GM11168 (cell line): Measurements from ENCODE around the gene ANO9.

Experiments used
- in situ Hi-C: fragments of 300-500 bp; cut with MboI; formaldehyde crosslinking; loops from one replicate; pipeline ENCODE4 v1.12.0; 2022; ENCODE audit warnings: low sequenced_read_pairs; ENCODE audit not compliant: unreplicated experiment

Gene ANO9

GRCh38 chr11:441418-442274 is at the start of gene ANO9:
TSS of gene ANO9 (minus strand) at chr11:442011. CDS start at chr11:441926, 85 bp downstream.
- in situ Hi-C loops = no loop called here

- in situ Hi-C loops = no loop called here
Observed at GRCh38 chr11:491358-491757, 49.5 kb upstream of the ANO9 start.

GRCh38 chr11:490930-491260 is 49.1 kb upstream of the ANO9 start:
- in situ Hi-C loops = no loop called here

- in situ Hi-C loops = no loop called here
Observed at GRCh38 chr11:490186-490929, 48.5 kb upstream of the ANO9 start.

GRCh38 chr11:489610-490185 is 47.9 kb upstream of the ANO9 start:
- in situ Hi-C loops = no loop called here

- in situ Hi-C loops = no loop called here
Observed at GRCh38 chr11:488992-489391, 47.2 kb upstream of the ANO9 start.

- in situ Hi-C loops = no loop called here
Observed at GRCh38 chr11:488579-488978, 46.8 kb upstream of the ANO9 start.

- in situ Hi-C loops = no loop called here
Observed at GRCh38 chr11:488062-488461, 46.3 kb upstream of the ANO9 start.

GRCh38 chr11:487571-488021 is 45.8 kb upstream of the ANO9 start:
- in situ Hi-C loops = no loop called here

GRCh38 chr11:486189-486588 is 44.4 kb upstream of the ANO9 start:
- in situ Hi-C loops = no loop called here

- in situ Hi-C loops = no loop called here
Observed at GRCh38 chr11:484616-485015, 42.8 kb upstream of the ANO9 start.

GRCh38 chr11:479311-479710 is 37.5 kb upstream of the ANO9 start:
- in situ Hi-C loops = no loop called here

GRCh38 chr11:477052-477715 is 35.4 kb upstream of the ANO9 start:
- in situ Hi-C loops = no loop called here

- in situ Hi-C loops = no loop called here
Observed at GRCh38 chr11:476416-476815, 34.6 kb upstream of the ANO9 start.

- in situ Hi-C loops = no loop called here
Observed at GRCh38 chr11:475941-476340, 34.1 kb upstream of the ANO9 start.

- in situ Hi-C loops = no loop called here
Observed at GRCh38 chr11:474914-475506, 33.2 kb upstream of the ANO9 start.

GRCh38 chr11:473962-474785 is 32.4 kb upstream of the ANO9 start:
- in situ Hi-C loops = no loop called here

GRCh38 chr11:473415-473814 is 31.6 kb upstream of the ANO9 start:
- in situ Hi-C loops = no loop called here

GRCh38 chr11:472816-473215 is 31.0 kb upstream of the ANO9 start:
- in situ Hi-C loops = no loop called here

GRCh38 chr11:472272-472671 is 30.5 kb upstream of the ANO9 start:
- in situ Hi-C loops = no loop called here
